Astrocyte of the cerebellum (primary cell): ENCODE results near the gene RAD51B.
A peak's percentile ranks its signal among the peaks of the same experiment; 100 is the strongest.

Experiments used
- DNase-seq: peaks from one replicate; pipeline ENCODE4 v3.0.0-alpha.2; 2011; ENCODE audit warnings: low read depth
- H3K4me3 ChIP-seq: 2 replicates; pipeline ENCODE4 v1.5.1; 2011; ENCODE audit warnings: mild to moderate bottlenecking, low read depth, low read length, moderate library complexity
- CTCF ChIP-seq: IDR thresholded peaks from 2 replicates; pipeline ENCODE4 v1.5.1; 2012; ENCODE audit warnings: low read length, low read depth, moderate library complexity, mild to moderate bottlenecking; ENCODE audit errors: missing control alignments
- in situ Hi-C: cut with HindIII; loops from 2 replicates; pipeline ENCODE4 v1.10.0; 2017; ENCODE audit warnings: low sequenced_read_pairs

RAD51B gene

GRCh38 chr14:68199554-68200151 lies 380.1 kb downstream of the RAD51B start:
- H3K4me3 ChIP-seq = no peak overlapping the region
- DNase-seq = peak; percentile 79
- no peak for TF ChIP-seq CTCF
- in situ Hi-C loops = no loop called here

- no peak overlapping the region for H3K4me3 ChIP-seq
- in situ Hi-C loops = no loop called here
- no peak for TF ChIP-seq CTCF
- DNase-seq = no peak
Measured at GRCh38 chr14:68203871-68204270, 384.3 kb downstream of the RAD51B start.

- no peak overlapping the region for H3K4me3 ChIP-seq
- no peak for TF ChIP-seq CTCF
- in situ Hi-C loops = no loop called here
- DNase-seq = peak; percentile 67
Measured at GRCh38 chr14:68208218-68208617, 388.6 kb downstream of the RAD51B start.

- in situ Hi-C loops = no loop called here
- no peak for DNase-seq
- H3K4me3 ChIP-seq = no peak overlapping the region
- TF ChIP-seq CTCF = no peak
Measured at GRCh38 chr14:68208626-68209317, 389.2 kb downstream of the RAD51B start.

- peak; percentile 71 for DNase-seq
- in situ Hi-C loops = no loop called here
- H3K4me3 ChIP-seq = no peak overlapping the region
- TF ChIP-seq CTCF = no peak
Measured at GRCh38 chr14:68210729-68211299, 391.2 kb downstream of the RAD51B start.

GRCh38 chr14:68211421-68211820 lies 391.8 kb downstream of the RAD51B start:
- in situ Hi-C loops = no loop called here
- no peak for TF ChIP-seq CTCF
- DNase-seq = no peak
- no peak overlapping the region for H3K4me3 ChIP-seq
